HG03139 (cell line): ENCODE measurements around the gene HOMER1.

Experiments used
- ATAC-seq: cut with Tn5 transposase; IDR thresholded peaks from one replicate; pipeline ENCODE4 v1.9.1; 2021; ENCODE audit not compliant: unreplicated experiment

HOMER1 gene, protein sequence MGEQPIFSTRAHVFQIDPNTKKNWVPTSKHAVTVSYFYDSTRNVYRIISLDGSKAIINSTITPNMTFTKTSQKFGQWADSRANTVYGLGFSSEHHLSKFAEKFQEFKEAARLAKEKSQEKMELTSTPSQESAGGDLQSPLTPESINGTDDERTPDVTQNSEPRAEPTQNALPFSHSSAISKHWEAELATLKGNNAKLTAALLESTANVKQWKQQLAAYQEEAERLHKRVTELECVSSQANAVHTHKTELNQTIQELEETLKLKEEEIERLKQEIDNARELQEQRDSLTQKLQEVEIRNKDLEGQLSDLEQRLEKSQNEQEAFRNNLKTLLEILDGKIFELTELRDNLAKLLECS

GRCh38 chr5:79513704-79514390 lies at the start of gene HOMER1:
Gene HOMER1 (minus strand): TSS chr5:79514134. CDS start chr5:79512774, 1,360 bp downstream.
- peak; percentile 59 for ATAC-seq

- ATAC-seq: no peak
Observed at GRCh38 chr5:79563247-79563590, 49.3 kb upstream of the HOMER1 start.

DNA sequence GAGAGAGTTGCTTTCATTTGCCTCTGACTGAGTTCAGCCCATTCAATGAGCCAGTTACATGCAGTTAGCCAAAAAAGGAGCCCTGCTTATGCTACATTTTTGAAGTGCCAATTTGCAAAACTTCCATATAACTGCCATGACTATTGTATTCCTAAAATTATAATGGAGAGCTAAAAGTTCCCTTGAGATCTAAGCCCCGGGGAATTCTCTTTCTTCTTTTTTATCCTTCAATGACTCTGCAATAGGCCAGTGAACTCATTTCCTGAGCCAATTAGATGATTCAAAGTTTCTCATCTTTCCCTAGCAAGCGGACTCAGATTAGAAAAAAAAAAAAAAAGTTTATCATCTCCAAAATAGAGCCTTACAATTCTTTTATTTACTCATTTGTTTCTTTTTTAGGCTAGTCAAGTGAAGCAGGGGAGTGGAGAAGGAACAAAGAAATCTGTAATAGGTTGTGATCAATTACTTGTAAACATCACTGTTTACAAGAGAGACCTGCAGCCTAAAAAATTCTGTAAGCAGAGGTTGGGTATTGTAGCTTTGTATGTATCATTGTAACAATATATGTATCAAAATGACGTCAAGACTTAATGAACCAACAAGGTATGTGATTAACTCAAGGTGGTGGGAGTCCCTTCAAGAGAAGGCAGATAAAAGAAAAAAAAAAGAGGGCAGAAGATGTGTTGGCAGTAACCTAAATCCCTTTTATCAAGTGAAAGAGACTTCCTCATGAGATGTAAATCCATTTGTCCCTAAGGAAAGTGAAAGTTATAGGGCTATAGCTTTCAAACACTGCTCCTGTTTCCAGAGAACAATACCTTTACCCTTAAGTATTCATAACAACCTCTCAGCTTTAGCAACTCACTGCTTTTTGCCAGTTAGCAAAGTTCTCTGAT lies 48.7 kb upstream of the HOMER1 start:
- no peak for ATAC-seq

DNA sequence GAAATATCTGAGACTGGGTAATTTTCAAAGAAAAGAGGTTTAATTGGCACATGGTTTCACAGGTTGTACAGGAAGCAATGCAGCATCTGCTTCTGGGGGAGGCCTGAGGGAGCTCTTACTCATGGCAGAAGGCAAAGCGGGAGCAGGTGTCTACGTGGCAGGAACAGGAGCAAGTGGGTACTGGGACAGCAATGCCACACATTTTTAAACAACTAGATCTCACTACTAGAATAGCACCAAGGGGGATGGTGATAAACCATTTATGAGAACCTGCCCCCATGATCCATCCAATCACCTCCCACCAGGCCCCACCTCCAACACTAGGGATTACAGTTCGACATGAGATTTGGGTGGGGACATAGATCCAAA lies 47.6 kb upstream of the HOMER1 start:
- no peak for ATAC-seq

DNA sequence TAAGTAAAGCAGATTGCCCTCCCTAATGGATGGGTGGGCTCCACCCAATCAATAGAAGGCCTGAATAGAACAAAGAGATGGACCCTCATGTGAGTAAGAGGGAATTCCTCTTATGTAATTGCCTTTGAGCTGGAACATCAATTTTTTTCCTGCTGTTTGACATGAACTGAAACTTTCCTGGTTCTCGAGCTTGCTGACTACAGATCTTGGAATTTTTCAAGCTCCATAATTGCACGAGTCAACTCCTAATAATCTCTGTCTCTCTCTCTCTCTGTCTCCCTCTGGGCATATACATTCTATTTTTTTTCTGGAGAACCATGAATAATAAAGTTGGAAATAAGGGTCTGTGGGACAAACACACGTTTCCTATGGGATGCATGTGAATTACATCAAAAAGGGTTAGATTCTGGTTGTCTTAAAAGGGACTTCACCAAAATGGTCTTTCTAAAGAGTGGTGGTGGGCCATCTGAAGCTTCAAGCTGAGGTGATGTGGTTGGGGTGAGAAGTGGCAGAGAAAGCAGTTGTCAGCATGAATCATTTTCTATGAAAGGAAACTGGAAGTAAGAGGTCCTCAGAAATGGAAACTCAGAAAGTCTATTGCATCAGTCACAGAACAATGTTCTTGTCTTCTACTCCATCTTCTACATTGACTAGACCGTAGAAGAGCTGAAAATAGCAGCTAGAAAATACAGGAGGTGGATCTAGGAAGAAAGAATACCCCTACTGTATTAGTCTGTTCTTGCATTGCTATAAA lies 47.0 kb upstream of the HOMER1 start:
- no peak for ATAC-seq

GRCh38 chr5:79555418-79555817 lies 41.5 kb upstream of the HOMER1 start:
- no peak for ATAC-seq

GRCh38 chr5:79552984-79553383 lies 39.0 kb upstream of the HOMER1 start:
- ATAC-seq: no peak

GRCh38 chr5:79547982-79548381 lies 34.0 kb upstream of the HOMER1 start:
- ATAC-seq: no peak

DNA sequence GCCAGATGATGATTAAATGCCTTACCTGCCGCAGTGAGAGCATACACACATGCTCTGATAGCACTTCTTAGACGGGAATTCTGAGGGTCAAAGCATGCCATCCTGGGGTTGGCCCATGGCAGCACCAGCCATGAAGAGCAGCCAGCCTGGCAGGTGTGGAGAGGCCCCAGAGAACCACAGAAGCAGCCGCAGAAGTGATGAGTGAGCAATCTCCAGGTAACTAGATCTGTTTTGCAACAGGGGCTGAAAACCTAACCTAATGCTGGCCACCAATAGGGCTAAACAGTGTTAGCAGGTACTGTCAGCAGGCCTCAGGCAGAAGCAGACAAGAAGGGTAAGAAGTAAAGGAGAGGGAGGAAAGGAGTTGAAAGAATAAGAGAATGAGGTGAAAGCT lies 33.5 kb upstream of the HOMER1 start:
- no peak for ATAC-seq

DNA sequence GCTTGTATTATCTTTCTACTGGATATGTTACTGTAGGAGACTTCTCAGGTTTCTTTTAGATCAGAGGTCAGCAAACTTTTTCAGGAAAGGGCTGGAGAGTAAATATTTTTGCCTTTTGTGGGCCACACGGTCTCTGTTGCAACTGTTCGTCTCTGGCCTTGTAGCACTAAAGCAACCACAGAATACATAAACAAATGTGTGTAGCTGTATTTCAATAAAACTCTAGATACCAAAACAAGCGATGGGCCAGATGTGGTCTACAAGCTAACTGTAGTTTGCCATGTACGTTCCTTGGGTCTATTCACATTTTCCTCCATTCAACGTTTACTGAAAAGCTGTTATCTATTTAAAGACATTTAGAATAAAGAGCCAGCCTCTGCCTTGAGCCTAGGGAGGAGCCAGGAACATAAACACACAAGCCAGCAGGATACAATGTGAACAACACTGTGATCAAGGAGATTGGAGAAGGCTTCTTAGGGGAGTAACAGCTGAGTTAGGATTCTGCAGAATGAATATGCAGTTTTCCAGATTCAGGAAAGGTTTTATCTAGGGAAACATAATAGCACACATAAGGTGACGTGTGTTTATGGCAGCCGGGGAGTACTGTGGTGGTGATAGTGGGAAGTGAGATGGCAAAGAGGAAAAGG lies 33.0 kb upstream of the HOMER1 start:
- ATAC-seq: no peak

GRCh38 chr5:79544131-79544530 lies 30.2 kb upstream of the HOMER1 start:
- ATAC-seq: no peak

DNA sequence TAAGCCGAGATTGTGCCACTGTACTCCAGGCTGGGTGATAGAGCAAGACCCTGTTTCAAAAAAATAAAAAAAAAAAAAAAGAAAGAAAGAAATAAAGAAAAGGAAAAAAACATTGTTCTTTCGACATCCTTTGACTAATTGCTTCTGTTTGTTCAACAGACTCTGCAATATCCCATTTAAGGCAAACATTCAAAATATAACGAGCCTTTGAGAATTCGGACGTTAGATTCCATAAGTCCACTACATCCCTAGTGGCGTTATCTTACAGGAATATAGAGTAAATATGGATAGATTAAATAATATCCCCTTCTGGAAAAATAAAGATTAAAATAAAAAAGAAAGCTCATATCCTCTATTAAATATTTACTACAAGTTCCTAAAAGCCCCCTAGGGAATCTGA lies 27.0 kb upstream of the HOMER1 start:
- ATAC-seq: no peak

DNA sequence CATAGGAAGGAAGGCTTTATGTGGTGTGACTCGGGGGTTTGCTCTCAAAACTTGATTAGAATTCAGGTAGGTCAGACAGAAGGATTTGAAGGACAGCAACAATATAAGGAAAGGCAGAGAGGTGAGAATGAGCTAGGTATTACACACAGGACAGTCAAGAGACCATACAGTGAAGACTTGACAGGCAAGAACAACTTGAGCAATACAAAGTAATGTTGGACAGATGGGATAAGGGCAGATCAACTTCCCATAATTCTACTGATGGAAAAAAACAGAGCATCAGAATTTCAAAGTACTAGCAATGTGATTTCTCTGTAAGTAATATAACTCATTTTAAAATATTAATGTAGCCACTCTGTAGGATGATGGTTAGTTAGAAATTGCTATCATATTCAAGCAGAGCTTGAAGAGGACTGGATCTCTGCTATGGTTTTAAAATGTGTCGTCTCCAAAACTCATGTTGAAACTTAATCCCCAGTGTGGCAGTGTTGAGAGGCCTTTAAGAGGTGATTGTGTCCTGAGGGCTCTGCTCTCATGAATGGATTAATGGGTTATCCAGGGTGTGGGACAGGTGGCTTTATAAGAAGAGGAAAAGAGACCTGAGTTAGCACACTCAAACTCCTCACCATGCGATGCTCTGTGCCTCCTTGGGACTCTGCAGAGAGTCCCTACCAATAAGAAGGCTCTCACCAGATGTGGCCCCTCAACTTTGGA lies 22.4 kb upstream of the HOMER1 start:
- no peak for ATAC-seq

DNA sequence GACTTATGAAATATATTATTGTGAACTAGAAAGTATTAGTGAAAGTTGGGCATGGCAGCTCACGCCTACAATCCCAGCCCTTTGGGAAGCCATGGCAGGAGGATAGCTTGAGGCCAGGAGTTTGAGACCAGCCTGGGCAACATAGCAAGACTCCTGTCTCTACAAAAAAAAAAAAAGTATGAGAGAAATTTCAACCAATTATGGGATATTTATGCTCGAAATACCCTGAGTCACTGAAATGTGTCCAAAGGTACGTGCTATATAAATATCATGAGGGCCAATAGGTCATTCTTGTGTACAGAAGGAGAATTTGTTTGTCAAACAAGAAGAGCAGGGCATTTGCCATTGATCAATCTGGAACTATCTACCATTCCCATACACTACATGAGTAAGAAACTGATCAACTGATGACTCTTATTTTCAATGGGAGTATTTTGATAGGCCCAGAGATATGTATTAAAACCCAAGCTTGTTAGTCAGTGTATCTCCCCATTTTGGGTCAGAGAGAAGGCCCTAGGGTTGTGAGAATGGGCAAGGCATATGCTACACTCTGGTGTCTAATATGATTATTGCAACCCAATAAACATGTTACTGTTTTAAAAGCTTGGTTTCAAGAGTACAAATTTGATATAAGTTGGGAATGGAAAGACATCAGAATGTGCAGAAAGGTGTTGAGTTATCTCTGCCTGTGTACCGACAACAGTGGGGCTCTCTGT lies 21.7 kb upstream of the HOMER1 start:
- no peak for ATAC-seq

DNA sequence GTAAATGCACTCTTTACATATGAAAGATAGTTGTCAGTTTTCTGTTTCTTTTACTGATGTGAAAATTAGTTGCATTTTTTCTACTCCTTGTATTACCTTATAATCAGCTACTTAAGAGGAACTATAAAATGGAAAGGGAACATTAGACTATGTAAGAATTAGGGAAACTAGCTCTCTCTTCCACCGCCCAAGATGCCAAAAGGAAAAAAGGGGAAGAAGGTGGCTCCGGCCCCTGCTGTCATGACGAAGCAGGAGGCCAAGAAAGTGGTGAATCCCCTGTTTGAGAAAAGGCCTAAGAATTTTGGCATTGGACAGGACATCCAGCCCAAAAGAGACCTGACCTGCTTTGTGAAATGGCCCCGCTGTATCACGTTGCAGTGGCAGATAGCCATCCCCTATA lies 15.2 kb upstream of the HOMER1 start:
- ATAC-seq: no peak

GRCh38 chr5:79527431-79527830 lies 13.5 kb upstream of the HOMER1 start:
- ATAC-seq: no peak

DNA sequence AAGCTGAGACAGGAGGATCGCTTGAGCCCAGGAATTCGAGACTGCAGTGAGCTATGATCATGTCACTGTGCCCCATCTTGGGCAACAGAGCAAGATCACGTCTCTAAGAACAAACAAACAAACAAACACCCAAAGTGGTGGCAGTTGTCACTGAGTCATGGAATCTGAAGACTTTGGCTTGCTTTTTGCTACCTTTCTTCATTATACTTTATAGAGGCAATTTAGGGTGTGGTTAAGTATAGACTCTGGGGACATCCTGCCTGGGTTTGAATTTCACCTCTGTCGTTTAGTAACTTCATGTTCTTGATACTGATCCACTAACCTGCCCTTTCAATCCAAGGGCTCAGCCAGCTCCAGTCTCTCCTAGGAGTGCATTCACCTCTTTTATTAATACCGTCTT lies 13.0 kb upstream of the HOMER1 start:
- ATAC-seq: no peak

DNA sequence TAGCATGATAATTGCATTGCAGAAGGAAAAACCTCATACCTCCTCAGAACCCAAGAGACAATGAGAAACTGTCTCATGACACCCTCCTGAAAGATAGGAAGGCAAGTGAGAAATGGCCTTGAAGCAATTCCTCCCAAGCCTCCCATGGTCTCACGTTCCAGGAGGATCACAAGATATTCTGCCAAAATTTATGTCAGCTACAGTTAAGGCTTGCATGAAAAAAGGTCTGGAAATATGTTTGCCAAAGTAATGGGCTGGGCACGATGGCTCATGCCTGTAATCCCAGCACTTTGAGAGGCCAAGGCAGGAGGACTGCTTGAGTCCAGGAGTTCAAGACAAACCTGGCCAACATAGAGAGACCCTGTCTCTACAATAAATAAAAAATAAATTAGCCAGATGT lies 12.6 kb upstream of the HOMER1 start:
- no peak for ATAC-seq

- no peak for ATAC-seq
Observed at GRCh38 chr5:79521156-79521555, 7.2 kb upstream of the HOMER1 start.
